Brain microvascular endothelial cell (primary cell): Measurements from ENCODE around the gene SETD5.
A peak's percentile ranks its signal among the peaks of the same experiment; 100 is the strongest.

ENCODE experiments used
- DNase-seq: peaks from one replicate; pipeline ENCODE4 v3.0.0-alpha.2; 2020
- H3K27ac ChIP-seq: fragments of 250-450 bp; sonication (Bioruptor Pico); 2 replicates; pipeline ENCODE4 v1.5.1; 2020; ENCODE audit warnings: mild to moderate bottlenecking, moderate library complexity
- H3K27me3 ChIP-seq: fragments of 250-450 bp; sonication (Bioruptor Pico); replicated peaks from 2 replicates; pipeline ENCODE4 v1.5.1; 2020; ENCODE audit warnings: mild to moderate bottlenecking
- H3K36me3 ChIP-seq: fragments of 250-450 bp; sonication (Bioruptor Pico); replicated peaks from 2 replicates; pipeline ENCODE4 v1.5.1; 2020; ENCODE audit warnings: mild to moderate bottlenecking
- H3K4me3 ChIP-seq: 2 replicates; pipeline ENCODE4 v1.5.1; 2011; ENCODE audit warnings: low read depth, mild to moderate bottlenecking, control low read depth, low read length, moderate library complexity
- in situ Hi-C: cut with HindIII; loops from 2 replicates; pipeline ENCODE4 v1.10.0; 2017; ENCODE audit warnings: low sequenced_read_pairs, low pct_ligation_motif_present
- TF ChIP-seq, protein P1 (sequence below): IDR thresholded peaks from 2 replicates; pipeline ENCODE4 v1.5.1; 2011; ENCODE audit warnings: low read depth, mild to moderate bottlenecking, moderate library complexity, low read length, control low read depth, inconsistent platforms; ENCODE audit errors: missing control alignments

The SETD5 gene

DNA sequence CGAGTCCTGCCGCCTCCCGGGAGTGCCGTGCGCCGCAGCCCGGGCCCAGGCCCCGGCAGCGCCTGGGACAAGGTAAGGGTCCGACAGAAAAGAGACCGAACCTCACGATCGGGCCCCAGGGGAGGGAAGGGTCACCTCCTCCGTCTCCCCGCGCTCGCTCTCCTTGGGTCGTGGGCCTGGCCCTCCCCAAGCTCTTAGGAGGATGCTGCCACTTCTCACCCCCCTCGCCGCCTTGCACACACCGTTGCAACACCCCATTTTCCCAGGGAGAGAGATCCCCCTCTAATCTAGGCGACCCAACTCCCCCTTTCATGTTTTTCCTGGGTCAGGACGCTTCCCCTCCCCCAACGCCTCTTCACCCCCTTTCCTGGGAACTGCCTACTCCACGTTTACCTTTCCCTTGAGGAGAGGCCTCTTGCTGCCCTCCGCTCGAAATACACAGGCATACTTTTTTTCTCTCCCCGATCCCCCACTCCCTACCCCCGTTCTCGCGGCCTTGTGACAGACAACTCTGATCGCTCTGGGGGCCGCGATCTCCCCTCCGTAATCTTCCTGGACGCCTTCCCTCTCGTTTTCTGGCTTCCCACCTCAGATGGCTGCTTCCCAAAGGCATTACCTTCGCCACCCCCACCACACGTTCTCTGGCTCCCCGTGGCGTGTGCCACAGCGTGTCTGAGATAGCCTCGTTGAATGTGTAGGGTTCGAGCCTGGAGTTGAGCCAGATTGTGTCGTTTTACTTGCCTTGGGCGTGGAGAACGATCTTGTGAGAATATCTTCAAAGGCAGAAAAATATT is 688 bp downstream of the SETD5 start:
- peaks cover 17% of the 10 kb centered on the region for H3K36me3 ChIP-seq
- TF ChIP-seq, protein P1, sequence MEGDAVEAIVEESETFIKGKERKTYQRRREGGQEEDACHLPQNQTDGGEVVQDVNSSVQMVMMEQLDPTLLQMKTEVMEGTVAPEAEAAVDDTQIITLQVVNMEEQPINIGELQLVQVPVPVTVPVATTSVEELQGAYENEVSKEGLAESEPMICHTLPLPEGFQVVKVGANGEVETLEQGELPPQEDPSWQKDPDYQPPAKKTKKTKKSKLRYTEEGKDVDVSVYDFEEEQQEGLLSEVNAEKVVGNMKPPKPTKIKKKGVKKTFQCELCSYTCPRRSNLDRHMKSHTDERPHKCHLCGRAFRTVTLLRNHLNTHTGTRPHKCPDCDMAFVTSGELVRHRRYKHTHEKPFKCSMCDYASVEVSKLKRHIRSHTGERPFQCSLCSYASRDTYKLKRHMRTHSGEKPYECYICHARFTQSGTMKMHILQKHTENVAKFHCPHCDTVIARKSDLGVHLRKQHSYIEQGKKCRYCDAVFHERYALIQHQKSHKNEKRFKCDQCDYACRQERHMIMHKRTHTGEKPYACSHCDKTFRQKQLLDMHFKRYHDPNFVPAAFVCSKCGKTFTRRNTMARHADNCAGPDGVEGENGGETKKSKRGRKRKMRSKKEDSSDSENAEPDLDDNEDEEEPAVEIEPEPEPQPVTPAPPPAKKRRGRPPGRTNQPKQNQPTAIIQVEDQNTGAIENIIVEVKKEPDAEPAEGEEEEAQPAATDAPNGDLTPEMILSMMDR: no peak
- no peaks in the 10 kb centered on the region for H3K27me3 ChIP-seq
- DNase-seq: peak; percentile 49
- peak overlapping the region; percentile 97 for H3K4me3 ChIP-seq
- H3K27ac ChIP-seq: peak overlapping the region; percentile 98
- in situ Hi-C loops: no loop called here

- Histone ChIP-seq H3K27me3 (no peaks in the 10 kb centered on the region), H3K27ac (peak overlapping the region; percentile 98), H3K36me3 (peaks cover 14% of the 10 kb centered on the region), H3K4me3 (peak overlapping the region; percentile 97)
- in situ Hi-C loops: no loop called here
- TF ChIP-seq, protein P1: no peak
- DNase-seq: peak; percentile 56
Measured at GRCh38 chr3:9398700-9399336, 1.4 kb downstream of the SETD5 start.

GRCh38 chr3:9399337-9399703 is 1.9 kb downstream of the SETD5 start:
- in situ Hi-C loops: no loop called here
- Histone ChIP-seq H3K36me3 (peaks cover 10% of the 10 kb centered on the region), H3K4me3 (peak overlapping the region; percentile 97), H3K27ac (peak overlapping the region; percentile 98), H3K27me3 (no peaks in the 10 kb centered on the region)
- DNase-seq: no peak
- TF ChIP-seq, protein P1: no peak

GRCh38 chr3:9399746-9400145 is 2.3 kb downstream of the SETD5 start:
- peak overlapping the region; percentile 97 for H3K4me3 ChIP-seq

GRCh38 chr3:9400616-9401015 is 3.2 kb downstream of the SETD5 start:
- in situ Hi-C loops: no loop called here
- H3K27me3 ChIP-seq: no peaks in the 10 kb centered on the region
- H3K4me3 ChIP-seq: peak overlapping the region; percentile 12
- no peak for DNase-seq
- H3K36me3 ChIP-seq: peaks cover 2% of the 10 kb centered on the region
- peak overlapping the region; percentile 7 for H3K27ac ChIP-seq
- TF ChIP-seq, protein P1: no peak

More at GRCh38 chr3:9399746-9400145, 2.3 kb downstream of the SETD5 start:
- TF ChIP-seq, protein P1: peak; percentile 42
- peak; percentile 94 for DNase-seq
- in situ Hi-C loops: no loop called here
- Histone ChIP-seq H3K27me3 (no peaks in the 10 kb centered on the region), H3K36me3 (peaks cover 6% of the 10 kb centered on the region), H3K27ac (peak overlapping the region; percentile 98)
